GM23248 (cell line): ENCODE results near the gene KLK7. TPM values are rescaled to one million over a fixed set of nuclear protein-coding genes. Genes with fewer than 3 reads are reported as not detected.

ENCODE experiments used
- DNase-seq: peaks from one replicate; pipeline ENCODE4 v3.0.0-alpha.2; 2015
- H2AFZ ChIP-seq: fragments of 200-600 bp; sonication (generic); 2 replicates; pipeline ENCODE4 v1.6.1; 2016; ENCODE audit warnings: antibody characterized with exemption
- H3F3A ChIP-seq: fragments of 200-600 bp; sonication (generic); 2 replicates; pipeline ENCODE4 v1.6.1; 2016; ENCODE audit warnings: mild to moderate bottlenecking, antibody characterized with exemption, mixed run types; ENCODE audit not compliant: insufficient read depth
- H3K27ac ChIP-seq: fragments of 200-600 bp; sonication (generic); 2 replicates; pipeline ENCODE4 v1.5.1; 2016; ENCODE audit warnings: mild to moderate bottlenecking
- H3K27me3 ChIP-seq: fragments of 200-600 bp; sonication (generic); replicated peaks from 2 replicates; pipeline ENCODE4 v1.6.1; 2016; ENCODE audit warnings: mild to moderate bottlenecking; ENCODE audit not compliant: insufficient read depth
- H3K36me3 ChIP-seq: fragments of 200-600 bp; sonication (generic); 2 replicates; pipeline ENCODE4 v1.6.1; 2016; ENCODE audit warnings: low read depth, mild to moderate bottlenecking
- H3K4me1 ChIP-seq: fragments of 200-600 bp; sonication (generic); 2 replicates; pipeline ENCODE4 v1.6.1; 2016; ENCODE audit warnings: mild to moderate bottlenecking; ENCODE audit not compliant: insufficient read depth
- H3K4me2 ChIP-seq: fragments of 200-600 bp; sonication (generic); one replicate; pipeline ENCODE4 v1.6.1; 2016; ENCODE audit warnings: mild to moderate bottlenecking; ENCODE audit not compliant: unreplicated experiment
- H3K4me3 ChIP-seq: fragments of 200-600 bp; sonication (generic); 2 replicates; pipeline ENCODE4 v1.5.1; 2016; ENCODE audit warnings: mild to moderate bottlenecking
- H3K79me2 ChIP-seq: fragments of 200-600 bp; sonication (generic); 2 replicates; pipeline ENCODE4 v1.6.1; 2016; ENCODE audit warnings: mild to moderate bottlenecking; ENCODE audit not compliant: insufficient read depth
- H3K9ac ChIP-seq: fragments of 200-600 bp; sonication (generic); 2 replicates; pipeline ENCODE4 v1.6.1; 2016; ENCODE audit warnings: mild to moderate bottlenecking
- H3K9me2 ChIP-seq: fragments of 200-600 bp; sonication (generic); 2 replicates; pipeline ENCODE4 v1.6.1; 2016; ENCODE audit warnings: mixed run types, mild to moderate bottlenecking, moderate library complexity; ENCODE audit not compliant: insufficient read depth
- H3K9me3 ChIP-seq: fragments of 200-600 bp; sonication (generic); one replicate; pipeline ENCODE4 v1.6.1; 2017; ENCODE audit warnings: low read depth
- H4K20me1 ChIP-seq: fragments of 200-600 bp; sonication (generic); 2 replicates; pipeline ENCODE4 v1.6.0; 2016; ENCODE audit not compliant: insufficient read depth
- EZH2 ChIP-seq: fragments of 200-600 bp; sonication (generic); IDR thresholded peaks from 2 replicates; pipeline ENCODE4 v1.6.1; 2018; ENCODE audit warnings: antibody characterized with exemption, mild to moderate bottlenecking; ENCODE audit not compliant: insufficient read depth, poor library complexity, severe bottlenecking
- EZH2phosphoT487 ChIP-seq: fragments of 200-600 bp; sonication (generic); IDR thresholded peaks from 2 replicates; pipeline ENCODE4 v1.6.1; 2018; ENCODE audit warnings: antibody characterized with exemption, moderate library complexity, mild to moderate bottlenecking, low read depth; ENCODE audit not compliant: insufficient read depth
- WGBS, 2 experiments: methylation state at CpG; one replicate each; pipeline ENCODE4 v1.1.6; 2015 to 2017; ENCODE audit warnings: low lambda C conversion rate in 2 of 2, low coverage in 1 of 2; ENCODE audit errors: missing lambda C conversion rate in 2 of 2; 5-methylcytosine and 5-hydroxymethylcytosine counted together
- in situ Hi-C: fragments of 300-500 bp; cut with MboI; formaldehyde crosslinking; loops from 2 replicates; pipeline ENCODE4 v1.15.0; 2020
- polyA plus RNA-seq: library from polyadenylated mRNA; unstranded; fragments of >200 nt; fragmentation: Nextera tagmentation; extraction: Ambion mirVana; gene quantifications from 2 replicates; pipeline ENCODE4 v1.2.1, GENCODE V29; 2016
- total RNA-seq: library from RNA; depleted of rRNA; stranded (reverse); fragments of >200 nt; shearing (Covaris generic); gene quantifications from 2 replicates; pipeline ENCODE4 v1.2.3, GENCODE V29; 2014

Gene KLK7
- total and polyA plus RNA-seq, 2 experiments from 2014 or later = not detected

DNA sequence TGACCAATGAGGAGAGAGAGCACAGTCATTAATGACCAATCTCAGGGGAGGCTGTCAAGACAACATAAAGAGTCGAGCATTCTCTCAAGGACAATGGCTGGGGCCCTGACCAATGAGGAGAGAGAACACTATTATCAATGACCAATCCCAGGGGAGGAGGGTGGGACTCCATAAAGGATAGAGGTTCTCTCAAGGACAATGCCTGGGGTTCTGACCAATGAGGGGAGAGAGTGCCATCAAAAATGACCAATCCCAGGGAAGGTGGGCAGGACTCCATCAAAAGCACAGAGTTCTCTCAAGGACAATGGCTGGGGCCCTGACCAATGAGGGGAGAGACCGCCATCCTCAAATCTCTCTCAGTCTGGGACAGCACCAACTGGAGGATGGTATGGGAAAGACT is 46.0 kb upstream of the KLK7 start:
- TF ChIP-seq EZH2 = no peak
- no peak for TF ChIP-seq EZH2phosphoT487
- H3K9ac ChIP-seq = no peak overlapping the region
- H3K79me2 ChIP-seq = no peaks in the 10 kb centered on the region
- peaks cover 9% of the 10 kb centered on the region; the same call in 1 of the 2 replicates for H3K27me3 ChIP-seq
- no peak overlapping the region for H3K4me3 ChIP-seq
- no peak for DNase-seq
- H3K9me3 ChIP-seq = no peaks in the 10 kb centered on the region
- H3K4me1 ChIP-seq = no peaks in the 10 kb centered on the region
- WGBS, 2 experiments = 32 to 58% methylated on average over 2 of the region's 2 CpGs
- H3K36me3 ChIP-seq = no peaks in the 10 kb centered on the region
- no peak overlapping the region for H3K27ac ChIP-seq
- no peak overlapping the region for H2AFZ ChIP-seq
- in situ Hi-C loops = no loop called here
- H3K4me2 ChIP-seq = no peak overlapping the region
- H4K20me1 ChIP-seq = no peaks in the 10 kb centered on the region
- H3K9me2 ChIP-seq = no peaks in the 10 kb centered on the region
- H3F3A ChIP-seq = no peaks in the 10 kb centered on the region

DNA sequence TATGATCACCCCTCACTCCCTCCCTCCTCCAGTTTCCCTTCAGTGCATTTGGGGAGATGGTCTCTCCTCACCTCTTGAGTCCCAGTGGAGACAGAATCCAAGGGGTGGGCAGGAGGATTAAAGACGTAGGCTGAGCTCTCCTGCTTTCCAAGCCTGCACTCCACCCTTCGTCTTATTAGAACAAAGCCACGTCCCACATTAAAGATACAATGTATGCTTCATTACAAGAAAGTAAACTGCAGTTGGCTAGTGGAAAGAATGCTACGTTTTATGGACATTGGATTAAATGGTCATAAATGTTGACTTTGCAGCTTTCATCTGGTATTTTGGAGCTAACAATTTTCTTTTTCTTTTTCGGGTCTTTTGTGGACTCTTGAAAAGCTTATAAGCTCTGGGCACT is 44.2 kb upstream of the KLK7 start:
- Histone ChIP-seq H3K9me3 (no peaks in the 10 kb centered on the region), H3K4me3 (no peak overlapping the region), H3K9ac (no peak overlapping the region), H3K4me2 (no peak overlapping the region), H3K27ac (no peak overlapping the region), H3K4me1 (no peaks in the 10 kb centered on the region), H3K27me3 (peaks cover 14% of the 10 kb centered on the region), H3K79me2 (no peaks in the 10 kb centered on the region), H3F3A (no peaks in the 10 kb centered on the region), H3K9me2 (no peaks in the 10 kb centered on the region), H2AFZ (no peak overlapping the region), H4K20me1 (no peaks in the 10 kb centered on the region), H3K36me3 (no peaks in the 10 kb centered on the region)
- in situ Hi-C loops = no loop called here
- 11 to 18% methylated on average over 5 of the region's 5 CpGs for WGBS, 2 experiments
- TF ChIP-seq EZH2phosphoT487 = no peak
- TF ChIP-seq EZH2 = no peak
- DNase-seq = no peak

DNA sequence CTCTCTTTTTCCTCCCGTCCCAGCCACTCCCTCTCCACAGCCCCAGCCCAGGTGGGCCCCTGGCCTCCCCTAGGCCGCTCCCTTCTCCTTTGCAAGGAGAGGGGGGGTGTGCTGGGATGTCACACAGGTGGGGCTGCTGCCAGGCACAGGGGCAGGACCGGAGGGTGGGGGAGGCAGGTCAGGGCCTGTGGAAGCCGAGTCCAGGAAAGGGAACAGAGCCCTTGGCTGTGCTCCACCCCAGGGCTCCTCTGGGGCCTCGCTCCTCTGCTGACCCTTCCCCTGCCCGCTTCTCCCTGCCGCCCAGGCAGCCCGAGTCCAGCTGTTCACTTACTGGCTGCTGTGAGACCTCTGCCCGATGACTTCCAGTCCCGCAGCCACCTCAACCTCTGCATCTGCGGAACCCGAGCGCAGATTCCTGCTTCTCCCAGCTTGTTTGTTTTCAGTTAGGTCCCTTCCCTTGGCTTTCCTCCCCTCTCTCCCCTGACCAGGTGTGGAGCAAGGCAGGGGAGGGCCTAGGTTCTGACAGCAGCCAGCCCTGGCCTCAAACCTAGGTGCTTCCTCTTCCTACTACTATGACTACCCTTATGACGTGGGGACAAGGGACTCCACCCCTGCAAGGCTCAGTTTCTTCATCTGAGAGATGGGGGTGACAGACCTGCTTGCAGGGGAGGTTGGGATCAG is 43.5 kb upstream of the KLK7 start:
- in situ Hi-C loops = no loop called here

DNA sequence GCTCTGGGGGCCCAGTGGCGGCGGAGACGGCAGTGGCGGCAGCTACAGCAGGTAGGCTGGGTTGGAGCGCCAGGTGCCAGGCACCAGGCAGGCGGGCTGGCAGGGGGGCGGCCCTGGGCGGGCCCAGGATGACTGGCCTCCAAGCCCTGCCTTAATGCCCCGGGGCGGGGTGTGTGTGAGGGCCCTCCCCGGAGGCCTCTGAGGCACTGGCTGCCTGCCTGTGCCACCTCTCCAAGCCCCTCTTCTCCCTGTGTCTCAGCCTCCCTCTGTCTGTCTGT is 42.8 kb upstream of the KLK7 start, which contains the start of gene KLK11:
Gene KLK11 (minus strand): TSS at position 63 of the 278 bp plus-strand sequence. CDS start 985 bp downstream, outside the sequence.
- no peak within 1 kb of the TSS for H2AFZ ChIP-seq
- no peaks in the 10 kb centered on the region for H3K9me3 ChIP-seq
- no peak within 1 kb of the TSS for H3K27ac ChIP-seq
- H3K9me2 ChIP-seq = no peaks in the 10 kb centered on the region
- in situ Hi-C loops = no loop called here
- no peaks in the 10 kb centered on the region for H4K20me1 ChIP-seq
- H3F3A ChIP-seq = no peaks in the 10 kb centered on the region
- H3K4me3 ChIP-seq = no peak within 1 kb of the TSS
- H3K79me2 ChIP-seq = no peaks in the 10 kb centered on the region
- no peak within 1 kb of the TSS for H3K9ac ChIP-seq
- no peaks in the 10 kb centered on the region for H3K4me1 ChIP-seq
- no peak for DNase-seq
- TF ChIP-seq EZH2 (no peak), EZH2phosphoT487 (no peak)
- H3K36me3 ChIP-seq = no peaks in the 10 kb centered on the region
- H3K4me2 ChIP-seq = no peak within 1 kb of the TSS
- 18 to 53% methylated on average over 3 to 11 of the region's 11 CpGs for WGBS, 2 experiments
- H3K27me3 ChIP-seq = peaks cover 19% of the 10 kb centered on the region

More for the DNA sequence above, 43.5 kb upstream of the KLK7 start:
- peaks cover 14% of the 10 kb centered on the region for H3K27me3 ChIP-seq
- H3K9ac ChIP-seq = no peak overlapping the region
- no peaks in the 10 kb centered on the region for H3K9me3 ChIP-seq
- no peaks in the 10 kb centered on the region for H3K4me1 ChIP-seq
- TF ChIP-seq EZH2 (no peak), EZH2phosphoT487 (no peak)
- no peak for DNase-seq
- H3K4me3 ChIP-seq = no peak overlapping the region
- no peaks in the 10 kb centered on the region for H3K79me2 ChIP-seq
- H2AFZ ChIP-seq = no peak overlapping the region
- H3F3A ChIP-seq = no peaks in the 10 kb centered on the region
- no peaks in the 10 kb centered on the region for H3K9me2 ChIP-seq
- H3K4me2 ChIP-seq = no peak overlapping the region
- no peak overlapping the region for H3K27ac ChIP-seq
- no peaks in the 10 kb centered on the region for H3K36me3 ChIP-seq
- 18 to 19% methylated on average over 12 to 14 of the region's 14 CpGs for WGBS, 2 experiments
- no peaks in the 10 kb centered on the region for H4K20me1 ChIP-seq
